ENCODE measurements around the gene FAM162A.

The FAM162A gene

DNA sequence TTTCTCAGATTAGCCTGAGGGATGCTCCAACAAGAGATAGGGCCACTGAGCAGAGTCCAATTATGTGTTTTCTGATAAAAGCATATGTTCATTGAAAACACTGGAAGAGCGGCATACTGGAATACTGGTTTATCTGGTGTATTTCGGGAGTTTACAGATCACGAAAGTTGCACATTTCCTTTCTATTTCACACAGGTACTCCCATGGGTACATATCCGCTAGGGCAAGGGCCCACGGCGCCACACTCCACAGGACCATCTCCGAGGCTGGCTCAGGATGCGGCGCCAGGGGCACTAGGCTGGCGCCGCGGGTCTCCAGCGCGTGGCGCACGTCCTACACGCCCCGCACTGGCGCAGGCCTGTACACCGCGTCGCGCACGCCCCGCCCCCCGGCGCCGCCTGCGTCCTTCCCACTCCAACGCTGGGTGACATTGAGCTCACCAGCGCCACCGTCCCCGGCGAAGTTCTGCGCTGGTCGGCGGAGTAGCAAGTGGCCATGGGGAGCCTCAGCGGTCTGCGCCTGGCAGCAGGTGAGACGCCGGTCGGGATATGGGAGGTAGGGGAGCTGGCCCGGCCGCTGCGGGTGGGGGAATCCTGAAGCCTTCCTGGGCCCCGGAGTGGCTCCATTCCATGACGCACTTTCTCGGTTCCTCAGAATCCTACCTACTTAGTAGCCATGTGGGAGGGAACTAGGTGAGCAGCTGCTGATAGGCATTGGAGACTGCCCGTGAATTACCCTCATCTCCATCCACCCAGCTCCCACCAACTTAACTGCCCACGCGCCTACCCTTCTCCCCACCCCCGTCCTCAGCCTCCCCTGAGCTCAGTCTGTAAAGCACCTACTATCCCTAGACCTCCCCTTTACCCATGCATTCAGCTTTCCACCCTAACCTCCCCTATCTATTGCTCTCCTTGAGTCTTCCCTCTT, at the start of gene FAM162A:
FAM162A (plus strand) TSS at position 412 of the 927 bp plus-strand sequence; CDS start at position 496, 84 bp downstream.
- peak within 1 kb of the TSS; percentile 87 for H3K27ac ChIP-seq
- TF ChIP-seq, protein P1, sequence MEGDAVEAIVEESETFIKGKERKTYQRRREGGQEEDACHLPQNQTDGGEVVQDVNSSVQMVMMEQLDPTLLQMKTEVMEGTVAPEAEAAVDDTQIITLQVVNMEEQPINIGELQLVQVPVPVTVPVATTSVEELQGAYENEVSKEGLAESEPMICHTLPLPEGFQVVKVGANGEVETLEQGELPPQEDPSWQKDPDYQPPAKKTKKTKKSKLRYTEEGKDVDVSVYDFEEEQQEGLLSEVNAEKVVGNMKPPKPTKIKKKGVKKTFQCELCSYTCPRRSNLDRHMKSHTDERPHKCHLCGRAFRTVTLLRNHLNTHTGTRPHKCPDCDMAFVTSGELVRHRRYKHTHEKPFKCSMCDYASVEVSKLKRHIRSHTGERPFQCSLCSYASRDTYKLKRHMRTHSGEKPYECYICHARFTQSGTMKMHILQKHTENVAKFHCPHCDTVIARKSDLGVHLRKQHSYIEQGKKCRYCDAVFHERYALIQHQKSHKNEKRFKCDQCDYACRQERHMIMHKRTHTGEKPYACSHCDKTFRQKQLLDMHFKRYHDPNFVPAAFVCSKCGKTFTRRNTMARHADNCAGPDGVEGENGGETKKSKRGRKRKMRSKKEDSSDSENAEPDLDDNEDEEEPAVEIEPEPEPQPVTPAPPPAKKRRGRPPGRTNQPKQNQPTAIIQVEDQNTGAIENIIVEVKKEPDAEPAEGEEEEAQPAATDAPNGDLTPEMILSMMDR (IDR thresholded peaks at IDR 0.05): peak; percentile 91
- TF ChIP-seq ZFX (IDR thresholded peaks at IDR 0.05; ENCODE audit: borderline replicate concordance): no peak

DNA sequence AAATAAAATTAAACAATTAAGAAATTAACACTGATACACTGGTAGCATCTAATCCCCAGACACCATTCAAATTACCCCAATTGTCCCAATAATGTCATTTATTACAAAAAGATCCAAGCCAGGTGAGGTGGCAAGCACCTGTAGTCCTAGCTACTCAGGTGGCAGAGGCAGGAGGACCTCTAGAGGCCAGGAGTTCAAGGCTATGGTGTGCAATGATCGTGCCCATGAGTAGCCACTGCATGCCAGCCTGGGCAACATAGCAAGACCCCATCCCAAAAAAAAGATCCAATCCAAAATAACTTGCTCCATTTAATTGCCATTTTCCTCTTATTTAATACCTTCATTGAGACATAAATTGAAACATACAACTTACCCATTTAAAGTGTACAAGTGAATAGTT, 41.2 kb upstream of the FAM162A start:
- no peak for TF ChIP-seq ZFX (IDR thresholded peaks at IDR 0.05; ENCODE audit: borderline replicate concordance)

DNA sequence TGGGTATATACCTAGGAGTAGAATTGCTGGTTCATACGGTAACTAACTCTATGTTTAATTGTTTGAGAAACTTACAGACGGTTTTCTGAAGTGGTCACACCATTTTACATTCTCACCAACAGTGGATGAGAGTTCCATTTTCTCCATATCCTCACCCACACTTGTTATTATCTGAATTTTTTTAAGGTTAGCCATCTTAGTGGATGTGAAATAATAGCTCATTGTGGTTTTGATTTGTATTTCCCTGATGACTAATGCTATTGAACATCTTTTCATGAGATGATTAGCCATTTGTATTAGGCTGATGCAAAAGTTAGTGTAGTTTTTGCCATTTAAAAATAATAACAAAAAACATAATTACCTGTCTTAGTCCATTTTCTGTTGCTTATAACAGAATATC, 40.3 kb upstream of the FAM162A start:
- TF ChIP-seq ZFX (IDR thresholded peaks at IDR 0.05; ENCODE audit: borderline replicate concordance): no peak
- TF ChIP-seq, protein P1 (IDR thresholded peaks at IDR 0.05): no peak
- no peak overlapping the region for H3K27ac ChIP-seq

More for the DNA sequence above, 41.2 kb upstream of the FAM162A start:
- H3K27ac ChIP-seq: no peak overlapping the region

DNA sequence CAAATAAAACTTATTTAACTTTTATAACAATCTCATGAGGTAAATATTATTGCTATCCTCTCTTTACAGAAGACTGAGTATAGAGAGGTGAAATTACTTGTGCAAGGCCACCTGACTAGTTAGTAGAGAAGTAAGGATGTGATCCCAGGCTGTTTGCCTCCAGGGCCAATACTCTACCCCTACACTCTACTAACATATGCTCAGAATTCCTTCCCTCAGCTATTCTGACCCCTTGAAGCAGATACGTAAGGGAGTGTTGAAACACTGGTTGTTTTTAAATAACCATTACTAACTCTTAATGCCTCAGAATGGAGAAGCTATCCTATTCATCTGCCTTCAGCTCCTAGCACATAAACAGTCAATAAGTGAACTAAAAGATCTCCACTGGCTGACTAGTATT, 34.8 kb upstream of the FAM162A start:
- TF ChIP-seq, protein P1 (IDR thresholded peaks at IDR 0.05): no peak
- TF ChIP-seq ZFX (IDR thresholded peaks at IDR 0.05; ENCODE audit: borderline replicate concordance): no peak

DNA sequence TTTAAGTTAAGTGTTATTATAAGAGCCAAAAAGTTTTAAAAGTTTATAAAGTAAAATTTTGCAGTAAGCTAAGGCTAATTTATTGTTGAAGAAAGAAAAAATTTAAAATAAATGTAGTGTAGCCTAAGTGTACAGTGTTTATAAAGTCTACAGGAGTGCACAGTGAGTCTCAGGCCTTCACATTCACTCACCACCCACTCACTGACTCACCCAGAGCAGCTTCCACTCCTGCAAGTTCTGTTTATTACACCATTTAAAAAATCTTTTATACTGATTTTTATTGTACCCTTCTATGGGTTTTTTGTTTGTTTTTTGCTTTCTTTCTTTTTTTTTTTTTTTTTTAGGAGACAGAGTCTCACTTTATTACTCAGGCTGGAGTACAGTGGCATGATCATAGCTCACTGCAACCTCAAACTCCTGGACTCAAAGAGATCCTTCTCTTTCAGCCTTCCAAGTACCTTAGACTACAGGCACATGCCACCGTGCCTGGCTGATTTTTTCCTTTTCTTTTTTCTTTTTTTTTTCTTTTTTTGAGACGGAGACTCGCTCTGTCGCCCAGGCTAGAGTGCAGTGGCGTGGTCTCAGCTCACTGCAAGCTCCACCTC, 33.1 kb upstream of the FAM162A start:
- TF ChIP-seq, protein P1 (IDR thresholded peaks at IDR 0.05): no peak
- TF ChIP-seq ZFX (IDR thresholded peaks at IDR 0.05; ENCODE audit: borderline replicate concordance): no peak
- no peak overlapping the region for H3K27ac ChIP-seq

More for the DNA sequence above, 34.8 kb upstream of the FAM162A start:
- H3K27ac ChIP-seq: no peak overlapping the region

- no peak overlapping the region for H3K27ac ChIP-seq
- TF ChIP-seq, protein P1 (IDR thresholded peaks at IDR 0.05): no peak
- no peak for TF ChIP-seq ZFX (IDR thresholded peaks at IDR 0.05; ENCODE audit: borderline replicate concordance)
These were observed 32.4 kb upstream of the FAM162A start for GRCh38 chr3:122351612-122352011.

DNA sequence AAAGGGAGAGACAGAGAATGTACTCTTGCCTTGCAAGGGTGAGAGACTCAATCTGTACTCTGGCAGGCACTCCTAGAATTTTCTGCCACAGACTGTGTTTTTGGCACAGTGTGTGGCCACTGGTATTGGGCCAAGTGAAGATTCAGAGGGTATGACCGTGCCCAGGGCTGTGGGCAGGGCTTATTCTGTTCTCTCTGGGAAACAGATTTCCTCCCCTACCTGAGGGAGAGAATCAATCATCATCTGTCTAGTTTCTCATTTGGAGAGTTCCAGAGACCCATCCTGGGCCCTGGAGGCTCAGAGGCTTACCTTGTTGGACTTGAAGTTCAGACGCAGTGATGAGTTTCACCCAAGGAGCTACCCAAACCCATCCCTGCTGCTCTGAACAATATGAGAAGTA, 30.8 kb upstream of the FAM162A start:
- no peak overlapping the region for H3K27ac ChIP-seq
- TF ChIP-seq, protein P1 (IDR thresholded peaks at IDR 0.05): no peak
- no peak for TF ChIP-seq ZFX (IDR thresholded peaks at IDR 0.05; ENCODE audit: borderline replicate concordance)
